ENCODE results near the gene BCL7A.

GRCh38 chr12:122028905-122029560 lies 7.3 kb downstream of the BCL7A start:
- peak; percentile 43 for TF ChIP-seq CTCF (IDR thresholded peaks at IDR 0.05)
- TF ChIP-seq EZH2 (IDR thresholded peaks at IDR 0.05; ENCODE audit: borderline replicate concordance, insufficient read depth, low read depth, low read length, poor library complexity, severe bottlenecking) = no peak

Data from B cell (primary cell).